Measurements from ENCODE around the gene DAG1. TPM values are rescaled to one million over a fixed set of nuclear protein-coding genes. Genes with fewer than 3 reads are reported as not detected.

Gene DAG1
- total RNA-seq, 4 donors from 2014 or later = 42.1 to 102 (median 76.6) TPM

DNA sequence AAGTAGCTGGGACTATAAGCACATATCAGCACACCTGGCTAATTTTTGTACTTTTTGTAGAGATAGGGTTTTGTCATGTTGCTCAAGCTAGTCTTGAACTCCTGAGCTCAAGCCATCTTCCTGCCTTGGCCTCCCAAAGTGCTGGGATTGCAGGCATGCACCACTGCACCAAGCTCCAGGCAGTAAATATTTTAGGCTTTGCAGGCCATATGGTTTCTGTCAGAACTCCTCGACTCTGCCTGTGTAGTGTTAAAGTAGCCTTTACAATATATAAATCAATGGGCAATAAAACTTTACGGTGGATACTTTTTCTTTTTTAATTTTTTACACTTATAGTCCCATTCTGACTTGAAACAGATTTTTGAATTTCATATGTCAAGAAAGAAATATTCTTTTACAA is 41.6 kb downstream of the DAG1 start:
- TF ChIP-seq EP300 (IDR thresholded peaks at IDR 0.05) = no peak
- TF ChIP-seq, protein P1, sequence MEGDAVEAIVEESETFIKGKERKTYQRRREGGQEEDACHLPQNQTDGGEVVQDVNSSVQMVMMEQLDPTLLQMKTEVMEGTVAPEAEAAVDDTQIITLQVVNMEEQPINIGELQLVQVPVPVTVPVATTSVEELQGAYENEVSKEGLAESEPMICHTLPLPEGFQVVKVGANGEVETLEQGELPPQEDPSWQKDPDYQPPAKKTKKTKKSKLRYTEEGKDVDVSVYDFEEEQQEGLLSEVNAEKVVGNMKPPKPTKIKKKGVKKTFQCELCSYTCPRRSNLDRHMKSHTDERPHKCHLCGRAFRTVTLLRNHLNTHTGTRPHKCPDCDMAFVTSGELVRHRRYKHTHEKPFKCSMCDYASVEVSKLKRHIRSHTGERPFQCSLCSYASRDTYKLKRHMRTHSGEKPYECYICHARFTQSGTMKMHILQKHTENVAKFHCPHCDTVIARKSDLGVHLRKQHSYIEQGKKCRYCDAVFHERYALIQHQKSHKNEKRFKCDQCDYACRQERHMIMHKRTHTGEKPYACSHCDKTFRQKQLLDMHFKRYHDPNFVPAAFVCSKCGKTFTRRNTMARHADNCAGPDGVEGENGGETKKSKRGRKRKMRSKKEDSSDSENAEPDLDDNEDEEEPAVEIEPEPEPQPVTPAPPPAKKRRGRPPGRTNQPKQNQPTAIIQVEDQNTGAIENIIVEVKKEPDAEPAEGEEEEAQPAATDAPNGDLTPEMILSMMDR (IDR thresholded peaks at IDR 0.05) = no peak
- no peak for TF ChIP-seq POLR2A (IDR thresholded peaks at IDR 0.05)
- no peak for TF ChIP-seq POLR2AphosphoS5 (IDR thresholded peaks at IDR 0.05)
- 71% methylated on average over 2 of the region's 2 CpGs for WGBS
- no peak for DNase-seq (ENCODE audit: low spot score in 2 of 2)

DNA sequence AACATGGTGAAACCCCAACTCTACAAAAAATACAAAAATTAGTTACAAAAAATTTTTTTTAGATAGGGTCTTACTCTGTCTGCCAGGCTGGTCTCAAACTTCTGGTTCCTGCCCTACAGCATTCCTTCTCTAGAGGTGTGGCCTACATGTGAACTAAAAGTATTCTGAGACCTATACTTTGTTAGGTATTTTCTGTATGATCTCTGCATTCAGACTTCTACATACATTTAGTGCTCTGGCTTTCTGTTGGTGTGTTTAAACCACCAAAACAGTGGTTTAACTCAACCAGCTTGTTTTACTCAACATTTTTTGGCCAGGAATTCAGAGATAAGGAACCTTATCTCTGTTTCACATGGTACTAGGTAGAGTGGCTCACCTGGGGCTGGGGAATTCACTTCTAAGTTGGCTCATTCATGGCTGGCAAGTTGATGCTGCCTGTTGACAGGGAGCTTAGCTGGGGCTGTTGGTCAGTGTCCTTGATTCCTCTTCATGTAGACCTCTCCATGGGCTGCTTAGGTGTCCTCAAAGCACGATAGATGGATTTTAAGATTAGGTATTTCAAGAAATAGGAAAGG is 42.8 kb downstream of the DAG1 start:
- Histone ChIP-seq H3K4me1 (no peaks in the 10 kb centered on the region), H3K4me3 (no peak overlapping the region), H3K27me3 (no peaks in the 10 kb centered on the region), H3K36me3 (peaks cover 38% of the 10 kb centered on the region), H3K9me3 (no peaks in the 10 kb centered on the region), H3K27ac (no peak overlapping the region)
- no peak for DNase-seq (ENCODE audit: low spot score in 2 of 2)
- WGBS = 100% methylated on average over 1 of the region's 1 CpG
- no peak for TF ChIP-seq POLR2AphosphoS5 (IDR thresholded peaks at IDR 0.05)
- TF ChIP-seq, protein P1 (IDR thresholded peaks at IDR 0.05) = no peak

More for the DNA sequence above, 41.6 kb downstream of the DAG1 start:
- no peak overlapping the region for H3K27ac ChIP-seq
- no peak overlapping the region for H3K4me3 ChIP-seq
- H3K27me3 ChIP-seq = no peaks in the 10 kb centered on the region
- no peaks in the 10 kb centered on the region for H3K9me3 ChIP-seq
- H3K36me3 ChIP-seq = peaks cover 27% of the 10 kb centered on the region
- no peaks in the 10 kb centered on the region for H3K4me1 ChIP-seq

DNA sequence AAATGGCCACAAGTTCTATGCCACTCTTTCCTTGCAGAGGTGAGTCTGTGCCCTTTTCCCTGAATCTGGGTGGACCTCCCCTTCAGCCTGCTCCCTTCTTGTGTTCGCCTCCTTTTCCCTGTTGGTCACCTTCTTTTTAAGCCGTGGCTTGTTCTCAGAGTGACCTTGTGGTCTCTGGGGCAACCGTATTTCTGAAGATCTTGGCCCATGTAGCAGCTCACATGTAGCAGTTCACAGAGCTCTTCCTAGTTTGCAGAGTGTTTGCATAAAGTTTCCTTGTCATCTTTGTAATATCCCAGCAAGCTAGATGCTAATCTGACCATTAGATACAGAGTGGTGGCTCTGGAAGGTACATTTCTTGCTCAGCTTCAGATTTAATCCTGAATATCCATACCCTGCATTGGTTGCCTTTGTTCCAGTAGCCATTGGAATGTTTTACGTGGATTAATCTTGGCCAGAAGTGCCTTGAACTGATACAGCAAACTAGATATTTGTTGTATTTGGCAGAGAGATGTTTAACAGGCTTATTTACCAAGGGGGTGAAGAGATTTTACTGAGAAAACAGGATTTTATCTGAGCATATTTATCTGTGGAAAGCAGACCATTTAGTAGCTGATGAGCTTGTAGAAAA is 43.5 kb downstream of the DAG1 start:
- Histone ChIP-seq H3K27ac (no peak overlapping the region), H3K9me3 (no peaks in the 10 kb centered on the region), H3K4me3 (no peak overlapping the region), H3K27me3 (no peaks in the 10 kb centered on the region), H3K4me1 (no peaks in the 10 kb centered on the region), H3K36me3 (peaks cover 39% of the 10 kb centered on the region)
- TF ChIP-seq POLR2AphosphoS5 (IDR thresholded peaks at IDR 0.05) (no peak), EP300 (IDR thresholded peaks at IDR 0.05) (no peak)
- TF ChIP-seq, protein P1 (IDR thresholded peaks at IDR 0.05) = no peak
- no peak for DNase-seq (ENCODE audit: low spot score in 2 of 2)
- WGBS = 81% methylated on average over 4 of the region's 4 CpGs

DNA sequence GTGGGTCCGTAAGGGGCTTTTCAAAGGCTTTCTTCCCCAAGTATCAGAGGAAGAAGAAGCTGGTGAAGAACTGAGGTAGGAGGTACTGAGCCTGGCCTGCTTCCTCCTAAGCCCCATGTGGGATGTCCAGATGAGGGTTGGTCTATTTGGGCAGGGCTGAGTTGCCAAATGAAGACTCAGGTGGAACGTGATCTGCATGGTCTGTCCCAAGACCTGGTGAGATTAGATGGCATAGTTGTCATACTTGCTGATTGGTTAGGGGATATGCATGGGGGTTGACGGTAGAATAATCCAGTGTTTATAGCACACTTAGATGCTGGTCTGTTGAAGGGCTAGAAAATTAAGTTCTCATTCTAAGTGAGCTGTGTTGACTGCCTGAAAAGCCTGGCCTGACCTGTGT is 47.9 kb downstream of the DAG1 start:
- TF ChIP-seq, protein P1 (IDR thresholded peaks at IDR 0.05) = no peak
- TF ChIP-seq POLR2A (IDR thresholded peaks at IDR 0.05) = no peak
- no peak for TF ChIP-seq POLR2AphosphoS5 (IDR thresholded peaks at IDR 0.05)
- TF ChIP-seq EP300 (IDR thresholded peaks at IDR 0.05) = no peak
- Histone ChIP-seq H3K4me3 (no peak overlapping the region), H3K27me3 (no peaks in the 10 kb centered on the region), H3K4me1 (peaks cover 19% of the 10 kb centered on the region), H3K36me3 (peaks cover 24% of the 10 kb centered on the region), H3K9me3 (no peaks in the 10 kb centered on the region), H3K27ac (no peak overlapping the region)
- 84% methylated on average over 3 of the region's 3 CpGs for whole genome bisulfite sequencing
- no peak for DNase-seq (ENCODE audit: low spot score in 2 of 2)

DNA sequence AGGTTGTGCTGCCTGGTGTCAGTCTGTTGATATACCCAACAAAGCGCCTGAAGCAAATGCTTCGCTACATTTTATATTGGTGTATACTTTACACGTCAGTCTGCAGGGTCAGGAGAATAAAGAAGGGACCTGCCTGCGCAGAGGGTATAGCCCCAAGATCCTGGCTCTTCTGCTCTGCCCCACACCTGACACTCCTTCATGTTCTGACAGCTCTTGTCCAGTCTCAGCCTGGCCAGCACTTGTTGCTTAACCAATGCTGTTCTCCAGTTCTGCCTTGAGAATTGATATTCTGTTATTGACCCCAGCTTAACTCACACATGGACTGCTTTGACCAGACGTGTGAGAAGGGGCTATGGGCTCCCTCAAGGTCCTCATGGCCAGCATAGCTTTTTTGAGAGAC is 48.4 kb downstream of the DAG1 start:
- no peak overlapping the region for H3K4me3 ChIP-seq
- DNase-seq (ENCODE audit: low spot score in 2 of 2) = no peak
- 82% methylated on average over 5 of the region's 5 CpGs for WGBS
- no peaks in the 10 kb centered on the region for H3K9me3 ChIP-seq
- TF ChIP-seq EP300 (IDR thresholded peaks at IDR 0.05) = no peak
- TF ChIP-seq POLR2A (IDR thresholded peaks at IDR 0.05) = no peak
- peaks cover 20% of the 10 kb centered on the region for H3K36me3 ChIP-seq
- H3K4me1 ChIP-seq = peaks cover 23% of the 10 kb centered on the region
- H3K27ac ChIP-seq = peak overlapping the region; percentile 34
- H3K27me3 ChIP-seq = no peaks in the 10 kb centered on the region
